GM10248 (cell line): Measurements from ENCODE around the gene RABAC1.

Experiments used
- CTCF ChIA-PET: fragments of 300-600 bp; sonication (Branson Sonifier 250); formaldehyde crosslinking; extraction: SDS; loops from one replicate; lab custom pipeline; 2021; ENCODE audit warnings: antibody characterized with exemption; lab: Yijun Ruan, JAX
- POLR2A ChIA-PET: fragments of 350-650 bp; sonication (Branson Sonifier 250); formaldehyde crosslinking; extraction: SDS; loops from one replicate; lab custom pipeline; 2020; ENCODE audit warnings: antibody characterized with exemption; lab: Yijun Ruan, JAX
- DNase-seq: peaks from one replicate; pipeline ENCODE4 v3.0.0; 2012; ENCODE audit errors: extremely low spot score
- CTCF ChIP-seq: IDR thresholded peaks from 2 replicates; pipeline ENCODE4 v1.5.1; 2012; ENCODE audit warnings: mild to moderate bottlenecking, low read depth; ENCODE audit errors: extremely low read depth, missing control alignments, control extremely low read depth

Gene RABAC1

GRCh38 chr19:41911889-41912731, 47.0 kb downstream of the RABAC1 start:
- POLR2A ChIA-PET: interaction anchor here (0.6 kb wide), 1 partner anchor 22 kb away, joined by 4 read pairs; no protein-coding TSS in a partner anchor
- DNase-seq: no peak
- no peak for TF ChIP-seq CTCF
- CTCF ChIA-PET: interaction anchor here (1.0 to 1.2 kb wide), 3 partner anchors 11 to 53 kb away, joined by 3 to 4 read pairs (median 3); partner anchors contain the start of gene RPS19

GRCh38 chr19:41910992-41911888, 47.9 kb downstream of the RABAC1 start:
- ChIA-PET CTCF (interaction anchor here (1.0 to 1.2 kb wide), 3 partner anchors 10 to 52 kb away, joined by 3 to 4 read pairs (median 3); partner anchors contain the start of gene RPS19), POLR2A (interaction anchor here (0.6 kb wide), 2 partner anchors 21 to 40 kb away, joined by 4 to 8 read pairs; no protein-coding TSS in a partner anchor)
- TF ChIP-seq CTCF: no peak
- DNase-seq: no peak

- CTCF ChIA-PET: no interaction called here
- POLR2A ChIA-PET: no interaction called here
- no peak for DNase-seq
- TF ChIP-seq CTCF: no peak
Observed at GRCh38 chr19:41910240-41910991, 48.7 kb downstream of the RABAC1 start.

- ChIA-PET CTCF (no interaction called here), POLR2A (no interaction called here)
- DNase-seq: no peak
- no peak for TF ChIP-seq CTCF
Observed at GRCh38 chr19:41909706-41910105, 49.4 kb downstream of the RABAC1 start.

- ChIA-PET POLR2A (no interaction called here), CTCF (interaction anchor here (1.4 kb wide), 1 partner anchor 19 kb away, joined by 3 read pairs; the partner anchor contains the start of gene ERFL)
- DNase-seq: no peak
- no peak for TF ChIP-seq CTCF
Observed at GRCh38 chr19:41908724-41909464, 50.2 kb downstream of the RABAC1 start.
